K562 (cell line): Measurements from ENCODE around the gene NYAP2.

Source experiments
- GATAD2A ChIP-seq: fragments of 450-650 bp; IDR thresholded peaks from 2 replicates; pipeline ENCODE4 v1.6.1; 2017
- SRF ChIP-seq, 2 experiments: fragments of 250-450, 450-650 bp in 1 of 2; sonication (Bioruptor Pico) in 1 of 2; sonication (generic) in 1 of 2; formaldehyde crosslinking; IDR thresholded peaks; 2 replicates each; pipeline versions ENCODE4 v1.5.0 to v1.5.1; 2020 to 2022; ENCODE audit warnings: mild to moderate bottlenecking in 1 of 2, missing genetic modification reagents in 1 of 2
- ZNF274 ChIP-seq: IDR thresholded peaks from 2 replicates; pipeline ENCODE4 v1.6.1; 2011; ENCODE audit warnings: low read depth, mild to moderate bottlenecking, low read length, moderate library complexity, borderline replicate concordance

- TF ChIP-seq ZNF274 = no peak
- TF ChIP-seq SRF (CRISPR knock-in tag; IDR thresholded peaks at IDR 0.05) = no peak
- TF ChIP-seq GATAD2A = no peak
Measured at GRCh38 chr2:225690153-225690552, 290.6 kb downstream of the NYAP2 start.
